ENCODE results near the gene TBPL1.
A peak's percentile ranks its signal among the peaks of the same experiment; 100 is the strongest.

TBPL1 gene

DNA sequence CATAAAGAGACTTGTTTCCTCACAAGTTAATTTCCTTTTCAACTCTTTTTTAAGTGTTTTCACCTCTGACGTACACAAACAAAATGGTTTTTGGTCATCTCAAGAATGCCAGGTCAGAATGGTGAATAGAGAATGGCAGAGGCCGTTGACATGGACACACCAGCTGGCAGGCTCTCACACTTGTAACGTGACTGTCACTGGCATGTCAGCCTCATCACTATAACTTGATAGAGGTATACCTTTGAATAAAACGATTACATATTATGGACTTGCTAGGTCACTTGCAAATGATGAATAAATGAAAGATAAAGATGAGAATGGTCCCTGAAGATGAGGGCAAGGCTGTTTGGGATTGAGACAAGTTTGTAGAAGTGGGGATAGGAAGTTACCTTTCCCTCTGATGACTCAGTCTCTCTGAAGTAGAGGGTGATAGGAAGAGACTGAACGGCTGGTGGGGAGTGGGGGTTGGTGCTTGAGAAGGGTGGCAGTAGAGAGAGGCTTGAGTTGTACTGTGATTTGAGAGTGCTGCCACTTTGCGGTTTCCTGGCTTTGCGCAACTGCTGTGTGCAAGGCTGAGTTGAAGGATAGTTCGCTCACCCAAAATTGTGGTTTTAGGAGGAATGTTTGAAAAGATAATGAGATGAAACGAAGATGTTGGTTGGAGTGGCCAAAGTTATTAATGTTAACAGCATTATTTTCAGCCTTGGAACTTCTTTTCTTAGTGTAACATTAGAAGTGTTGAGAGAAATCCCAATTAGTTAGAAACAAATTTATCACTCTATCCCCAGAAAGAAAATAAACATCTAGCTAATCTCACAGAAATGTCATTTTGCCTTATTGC, 30.3 kb downstream of the TBPL1 start:
- peaks cover 22% of the 10 kb centered on the region for H3K4me1 ChIP-seq (ENCODE audit: control insufficient read depth, insufficient read depth, low read length)
- no peak overlapping the region for H3K4me3 ChIP-seq (ENCODE audit: low read length)
- H3K4me2 ChIP-seq (ENCODE audit: low read length): no peak overlapping the region
- peaks cover 48% of the 10 kb centered on the region for H3K36me3 ChIP-seq (ENCODE audit: insufficient read depth, low read length)
- H3K9me3 ChIP-seq (replicated peaks; ENCODE audit: low read length): no peaks in the 10 kb centered on the region
- H3K9ac ChIP-seq (ENCODE audit: low read depth, low read length): no peak overlapping the region
- no peaks in the 10 kb centered on the region for H3K27me3 ChIP-seq (ENCODE audit: control insufficient read depth, insufficient read depth, low read length)

- Histone ChIP-seq H3K4me2 (ENCODE audit: low read length) (no peak overlapping the region), H3K27me3 (ENCODE audit: control insufficient read depth, insufficient read depth, low read length) (no peaks in the 10 kb centered on the region), H3K9ac (ENCODE audit: low read depth, low read length) (no peak overlapping the region), H3K36me3 (ENCODE audit: insufficient read depth, low read length) (peaks cover 48% of the 10 kb centered on the region), H3K9me3 (replicated peaks; ENCODE audit: low read length) (no peaks in the 10 kb centered on the region), H3K4me1 (ENCODE audit: control insufficient read depth, insufficient read depth, low read length) (peaks cover 19% of the 10 kb centered on the region), H3K4me3 (ENCODE audit: low read length) (no peak overlapping the region)
These were observed 32.9 kb downstream of the TBPL1 start for GRCh38 chr6:133985970-133986369.

GRCh38 chr6:133986942-133987341, 33.9 kb downstream of the TBPL1 start:
- Histone ChIP-seq H3K9me3 (replicated peaks; ENCODE audit: low read length) (no peaks in the 10 kb centered on the region), H3K9ac (ENCODE audit: low read depth, low read length) (no peak overlapping the region), H3K27me3 (ENCODE audit: control insufficient read depth, insufficient read depth, low read length) (no peaks in the 10 kb centered on the region), H3K4me2 (ENCODE audit: low read length) (no peak overlapping the region), H3K4me3 (ENCODE audit: low read length) (no peak overlapping the region), H3K4me1 (ENCODE audit: control insufficient read depth, insufficient read depth, low read length) (peaks cover 26% of the 10 kb centered on the region), H3K36me3 (ENCODE audit: insufficient read depth, low read length) (peaks cover 45% of the 10 kb centered on the region)

DNA sequence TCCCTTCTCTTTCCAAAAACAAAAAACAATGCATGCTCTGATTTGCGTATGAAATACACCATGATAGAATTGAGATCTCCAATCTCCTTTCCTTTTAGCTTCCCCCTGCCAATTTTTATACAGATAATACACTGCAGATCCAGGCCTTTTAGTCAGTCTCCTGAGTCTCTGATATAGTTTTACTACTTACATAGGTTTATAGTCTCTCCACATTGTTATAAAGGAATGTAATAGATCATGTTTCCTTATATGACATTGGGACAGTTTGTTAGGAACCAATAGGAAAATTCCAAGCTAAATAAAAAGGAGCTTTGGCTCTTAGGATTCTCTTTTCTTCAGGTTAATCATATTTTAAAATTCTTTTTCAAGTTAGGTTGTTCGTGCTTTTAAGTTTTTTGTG, 36.5 kb downstream of the TBPL1 start:
- Histone ChIP-seq H3K9ac (ENCODE audit: low read depth, low read length) (no peak overlapping the region), H3K4me1 (ENCODE audit: control insufficient read depth, insufficient read depth, low read length) (peaks cover 22% of the 10 kb centered on the region), H3K27me3 (ENCODE audit: control insufficient read depth, insufficient read depth, low read length) (no peaks in the 10 kb centered on the region), H3K36me3 (ENCODE audit: insufficient read depth, low read length) (peaks cover 22% of the 10 kb centered on the region), H3K4me3 (ENCODE audit: low read length) (no peak overlapping the region), H3K9me3 (replicated peaks; ENCODE audit: low read length) (no peaks in the 10 kb centered on the region), H3K4me2 (ENCODE audit: low read length) (no peak overlapping the region)

GRCh38 chr6:133990321-133990720, 37.3 kb downstream of the TBPL1 start:
- H3K9me3 ChIP-seq (replicated peaks; ENCODE audit: low read length): no peaks in the 10 kb centered on the region
- no peak overlapping the region for H3K4me3 ChIP-seq (ENCODE audit: low read length)
- no peak overlapping the region for H3K9ac ChIP-seq (ENCODE audit: low read depth, low read length)
- peaks cover 17% of the 10 kb centered on the region for H3K36me3 ChIP-seq (ENCODE audit: insufficient read depth, low read length)
- H3K27me3 ChIP-seq (ENCODE audit: control insufficient read depth, insufficient read depth, low read length): no peaks in the 10 kb centered on the region
- no peak overlapping the region for H3K4me2 ChIP-seq (ENCODE audit: low read length)
- H3K4me1 ChIP-seq (ENCODE audit: control insufficient read depth, insufficient read depth, low read length): peaks cover 25% of the 10 kb centered on the region

DNA sequence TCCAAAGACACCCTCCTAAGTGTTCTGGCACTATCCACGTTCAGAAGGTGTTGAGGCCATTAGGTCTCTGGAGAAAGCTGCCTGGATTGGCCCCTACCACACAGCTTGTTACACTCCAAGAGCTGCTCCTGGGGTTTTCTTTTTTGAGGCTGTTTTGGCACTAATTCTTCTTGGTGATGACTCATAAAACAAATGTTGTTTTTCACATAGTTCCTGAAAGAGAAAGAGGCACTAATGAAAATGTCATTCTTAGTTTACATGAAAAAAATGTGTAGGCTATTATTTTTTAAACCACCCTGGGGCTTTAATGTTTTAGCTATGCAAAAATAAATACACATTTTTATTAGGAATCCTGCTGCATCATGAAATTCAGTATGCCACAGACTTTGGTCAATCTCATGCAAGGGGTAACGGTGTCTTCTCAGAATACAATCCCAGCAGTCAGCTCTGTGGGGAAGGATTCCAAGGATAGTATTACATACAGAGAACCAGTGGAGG, 38.1 kb downstream of the TBPL1 start:
- H3K4me2 ChIP-seq (ENCODE audit: low read length): peak overlapping the region; percentile 7
- H3K4me3 ChIP-seq (ENCODE audit: low read length): no peak overlapping the region
- H3K27me3 ChIP-seq (ENCODE audit: control insufficient read depth, insufficient read depth, low read length): no peaks in the 10 kb centered on the region
- peaks cover 33% of the 10 kb centered on the region for H3K4me1 ChIP-seq (ENCODE audit: control insufficient read depth, insufficient read depth, low read length)
- H3K36me3 ChIP-seq (ENCODE audit: insufficient read depth, low read length): peaks cover 9% of the 10 kb centered on the region
- no peak overlapping the region for H3K9ac ChIP-seq (ENCODE audit: low read depth, low read length)
- no peaks in the 10 kb centered on the region for H3K9me3 ChIP-seq (replicated peaks; ENCODE audit: low read length)

- Histone ChIP-seq H3K4me2 (ENCODE audit: low read length) (no peak overlapping the region), H3K4me1 (ENCODE audit: control insufficient read depth, insufficient read depth, low read length) (peaks cover 49% of the 10 kb centered on the region), H3K9ac (ENCODE audit: low read depth, low read length) (no peak overlapping the region), H3K36me3 (ENCODE audit: insufficient read depth, low read length) (peaks cover under 1% of the 10 kb centered on the region), H3K27me3 (ENCODE audit: control insufficient read depth, insufficient read depth, low read length) (no peaks in the 10 kb centered on the region), H3K4me3 (ENCODE audit: low read length) (no peak overlapping the region), H3K9me3 (replicated peaks; ENCODE audit: low read length) (no peaks in the 10 kb centered on the region)
These were observed 40.1 kb downstream of the TBPL1 start for GRCh38 chr6:133992992-133993680.

DNA sequence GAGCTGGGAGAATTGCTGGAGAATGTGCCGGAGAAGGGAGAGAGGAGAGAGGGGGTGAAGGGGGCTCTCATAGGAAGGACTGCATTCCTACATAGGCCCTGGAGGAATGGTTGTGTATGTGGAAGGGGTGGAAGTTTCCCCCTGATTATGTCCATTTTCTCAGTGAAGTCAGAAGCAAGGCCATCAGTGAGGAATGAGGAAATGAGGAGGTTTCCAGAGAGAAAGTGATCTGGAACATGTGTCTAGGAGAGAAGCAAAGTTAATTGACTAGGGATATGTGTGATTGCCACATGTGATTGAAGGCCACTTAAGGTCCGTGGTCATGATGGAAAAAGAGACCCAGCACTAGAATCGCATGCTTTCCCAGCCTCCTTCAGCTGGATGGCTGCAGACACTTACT, 42.3 kb downstream of the TBPL1 start:
- Histone ChIP-seq H3K4me2 (ENCODE audit: low read length) (no peak overlapping the region), H3K4me1 (ENCODE audit: control insufficient read depth, insufficient read depth, low read length) (peaks cover 44% of the 10 kb centered on the region), H3K36me3 (ENCODE audit: insufficient read depth, low read length) (no peaks in the 10 kb centered on the region), H3K27me3 (ENCODE audit: control insufficient read depth, insufficient read depth, low read length) (no peaks in the 10 kb centered on the region), H3K9ac (ENCODE audit: low read depth, low read length) (no peak overlapping the region), H3K9me3 (replicated peaks; ENCODE audit: low read length) (no peaks in the 10 kb centered on the region), H3K4me3 (ENCODE audit: low read length) (no peak overlapping the region)

- Histone ChIP-seq H3K36me3 (ENCODE audit: insufficient read depth, low read length) (no peaks in the 10 kb centered on the region), H3K4me3 (ENCODE audit: low read length) (no peak overlapping the region), H3K4me1 (ENCODE audit: control insufficient read depth, insufficient read depth, low read length) (peaks cover 40% of the 10 kb centered on the region), H3K4me2 (ENCODE audit: low read length) (no peak overlapping the region), H3K27me3 (ENCODE audit: control insufficient read depth, insufficient read depth, low read length) (no peaks in the 10 kb centered on the region), H3K9me3 (replicated peaks; ENCODE audit: low read length) (no peaks in the 10 kb centered on the region), H3K9ac (ENCODE audit: low read depth, low read length) (no peak overlapping the region)
These were observed 42.7 kb downstream of the TBPL1 start for GRCh38 chr6:133995758-133996157.

DNA sequence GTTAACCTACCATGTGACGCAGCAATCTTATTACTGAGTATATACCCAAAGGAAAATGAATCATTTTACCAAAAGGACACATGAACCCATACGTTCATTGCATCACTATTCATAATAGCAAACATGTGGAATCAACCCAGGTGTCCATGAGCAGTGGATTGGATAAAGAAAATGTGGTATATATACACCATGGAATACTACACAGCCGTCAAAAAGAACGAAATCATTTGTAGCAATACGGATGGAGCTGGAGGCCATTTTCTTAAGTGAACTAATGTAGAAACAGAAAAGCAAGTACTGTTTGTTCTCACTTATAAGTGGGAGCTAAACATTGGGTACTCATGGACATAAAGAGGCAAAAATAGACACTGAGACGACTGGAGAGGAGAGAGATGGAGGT, 44.2 kb downstream of the TBPL1 start:
- Histone ChIP-seq H3K27me3 (ENCODE audit: control insufficient read depth, insufficient read depth, low read length) (no peaks in the 10 kb centered on the region), H3K4me3 (ENCODE audit: low read length) (no peak overlapping the region), H3K4me2 (ENCODE audit: low read length) (no peak overlapping the region), H3K36me3 (ENCODE audit: insufficient read depth, low read length) (no peaks in the 10 kb centered on the region), H3K4me1 (ENCODE audit: control insufficient read depth, insufficient read depth, low read length) (peaks cover 27% of the 10 kb centered on the region), H3K9me3 (replicated peaks; ENCODE audit: low read length) (no peaks in the 10 kb centered on the region), H3K9ac (ENCODE audit: low read depth, low read length) (no peak overlapping the region)

- no peak overlapping the region for H3K4me3 ChIP-seq (ENCODE audit: low read length)
- H3K9me3 ChIP-seq (replicated peaks; ENCODE audit: low read length): no peaks in the 10 kb centered on the region
- no peaks in the 10 kb centered on the region for H3K27me3 ChIP-seq (ENCODE audit: control insufficient read depth, insufficient read depth, low read length)
- H3K9ac ChIP-seq (ENCODE audit: low read depth, low read length): no peak overlapping the region
- peaks cover 33% of the 10 kb centered on the region for H3K4me1 ChIP-seq (ENCODE audit: control insufficient read depth, insufficient read depth, low read length)
- no peaks in the 10 kb centered on the region for H3K36me3 ChIP-seq (ENCODE audit: insufficient read depth, low read length)
- H3K4me2 ChIP-seq (ENCODE audit: low read length): no peak overlapping the region
These were observed 46.3 kb downstream of the TBPL1 start for GRCh38 chr6:133999305-133999704.

All from skeletal muscle satellite cell (primary cell).